ENCODE results near the gene MED4. TPM values are rescaled to one million over a fixed set of nuclear protein-coding genes. Genes with fewer than 3 reads are reported as not detected.

The MED4 gene
- total RNA-seq, 2 experiments from 2014 or later, result 48.9 to 56.1 TPM

DNA sequence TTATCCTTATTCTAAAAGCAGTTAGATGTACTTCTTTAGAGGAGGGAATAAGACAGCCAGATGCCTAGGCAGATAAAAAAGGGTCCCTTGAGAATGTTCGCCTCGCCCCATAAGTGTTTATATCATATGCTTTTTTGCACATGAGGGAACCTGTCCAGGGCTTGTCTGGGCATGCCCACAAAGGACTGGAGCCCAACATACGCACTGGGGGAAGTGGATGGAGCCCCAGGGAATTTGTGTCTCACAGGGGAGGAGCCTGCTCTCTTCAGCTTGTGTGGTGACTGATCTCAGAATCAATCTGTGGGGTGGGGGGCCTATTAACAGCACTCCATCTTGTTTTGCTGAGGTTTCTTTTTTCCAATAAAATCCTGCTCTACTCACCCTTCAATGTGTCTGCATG lies 22.6 kb downstream of the MED4 start:
- Mint-ChIP-seq H3K9me3 (no peaks in the 10 kb centered on the region), H3K4me1 (ENCODE audit: low read depth) (no peaks in the 10 kb centered on the region), H3K27ac (no peak overlapping the region), H3K4me3 (no peak overlapping the region), H3K36me3 (ENCODE audit: low read depth) (peaks cover 100% of the 10 kb centered on the region), H3K27me3 (no peaks in the 10 kb centered on the region)
- Histone ChIP-seq H3K27me3 (ENCODE audit: control insufficient read depth in 1 of 2, insufficient read depth in 2 of 2, low read length in 2 of 2) (no peaks in the 10 kb centered on the region), H3K27ac (ENCODE audit: low read depth in 1 of 2, low read length in 2 of 2) (no peak overlapping the region), H3K4me3 (ENCODE audit: low read length) (no peak overlapping the region), H3K36me3 (ENCODE audit: insufficient read depth, low read length) (peaks cover 79% of the 10 kb centered on the region), H3K9me3 (ENCODE audit: control insufficient read depth in 1 of 2, insufficient read depth in 1 of 2, low read length in 2 of 2) (peaks cover 0 to 35% of the 10 kb centered on the region in 2 experiments), H3K4me1 (ENCODE audit: insufficient read depth, low read length) (no peaks in the 10 kb centered on the region)
- no peak for ATAC-seq (ENCODE audit: poor library complexity)
- intact Hi-C loops (cut with DNase I, micrococcal nuclease), result no loop called here
- DNase-seq, result no peak
- ChIA-PET POLR2A (no interaction called here), CTCF (no interaction called here)
- TF ChIP-seq CTCF (IDR thresholded peaks at IDR 0.05), result no peak

DNA sequence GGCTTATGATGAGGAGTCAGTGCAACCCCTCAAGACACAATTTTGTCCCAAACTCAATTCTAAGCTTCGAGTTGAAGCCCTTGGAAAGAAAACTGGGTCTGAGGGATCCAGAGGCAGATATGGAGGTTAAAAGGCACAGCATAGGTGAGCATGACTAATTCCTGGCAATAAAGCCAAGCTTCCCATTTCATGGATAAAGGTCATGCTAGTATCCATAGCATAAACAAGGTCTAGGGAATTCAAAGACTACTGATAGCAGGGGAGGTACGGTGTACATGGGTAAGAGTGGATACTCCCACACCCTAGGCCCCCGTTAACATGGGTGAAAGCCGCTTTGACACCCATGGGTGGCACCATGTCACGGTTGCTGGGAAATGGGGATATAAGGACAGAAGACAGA lies 24.0 kb downstream of the MED4 start:
- CTCF ChIA-PET, result interaction anchor here (1.2 kb wide), 1 partner anchor 33 kb away, joined by 5 read pairs; the partner anchor contains the start of gene NUDT15
- peaks cover 77% of the 10 kb centered on the region for H3K36me3 ChIP-seq (ENCODE audit: insufficient read depth, low read length)

DNA sequence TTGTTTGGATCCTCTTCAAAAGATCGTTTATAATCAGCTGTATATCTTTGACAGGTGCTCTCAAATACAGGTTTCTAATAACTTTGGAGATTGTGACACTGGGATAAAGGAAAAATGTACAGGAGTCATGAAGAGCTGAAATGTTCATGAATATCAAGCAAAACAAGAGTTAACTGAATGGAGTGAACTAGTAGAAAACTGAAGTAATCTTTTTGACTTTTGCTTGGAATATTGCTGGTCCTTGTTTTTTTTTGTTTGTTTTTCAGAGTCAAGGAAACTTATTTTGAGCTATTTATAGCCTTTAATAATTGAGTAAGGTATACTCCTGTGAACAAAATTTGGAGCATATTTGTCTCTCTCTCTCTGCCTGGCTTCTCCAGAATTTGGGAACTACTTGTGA lies 25.3 kb downstream of the MED4 start:
- H3K27me3 ChIP-seq (ENCODE audit: control insufficient read depth in 1 of 2, insufficient read depth in 2 of 2, low read length in 2 of 2), result no peaks in the 10 kb centered on the region
- peaks cover 0 to 35% of the 10 kb centered on the region in 2 experiments for H3K9me3 ChIP-seq (ENCODE audit: control insufficient read depth in 1 of 2, insufficient read depth in 1 of 2, low read length in 2 of 2)
- no peak overlapping the region for H3K4me3 ChIP-seq (ENCODE audit: low read length)
- DNase-seq (no peak), ATAC-seq (ENCODE audit: poor library complexity) (no peak)
- no peaks in the 10 kb centered on the region for H3K9me3 Mint-ChIP-seq
- H3K4me1 ChIP-seq (ENCODE audit: insufficient read depth, low read length), result no peaks in the 10 kb centered on the region
- TF ChIP-seq CTCF (IDR thresholded peaks at IDR 0.05), result no peak
- no peaks in the 10 kb centered on the region for H3K4me1 Mint-ChIP-seq (ENCODE audit: low read depth)
- intact Hi-C loops (cut with DNase I, micrococcal nuclease), result no loop called here
- H3K36me3 Mint-ChIP-seq (ENCODE audit: low read depth), result peaks cover 99% of the 10 kb centered on the region
- no peak overlapping the region for H3K27ac Mint-ChIP-seq
- peaks cover 66% of the 10 kb centered on the region for H3K36me3 ChIP-seq (ENCODE audit: insufficient read depth, low read length)
- no peak overlapping the region for H3K27ac ChIP-seq (ENCODE audit: low read depth in 1 of 2, low read length in 2 of 2)
- no peaks in the 10 kb centered on the region for H3K27me3 Mint-ChIP-seq
- no peak overlapping the region for H3K4me3 Mint-ChIP-seq
- ChIA-PET POLR2A (no interaction called here), CTCF (interaction anchor here (1.2 kb wide), 1 partner anchor 32 kb away, joined by 5 read pairs; the partner anchor contains the start of gene NUDT15)

More for the DNA sequence above, 24.0 kb downstream of the MED4 start:
- Histone ChIP-seq H3K27me3 (ENCODE audit: control insufficient read depth in 1 of 2, insufficient read depth in 2 of 2, low read length in 2 of 2) (no peaks in the 10 kb centered on the region), H3K27ac (ENCODE audit: low read depth in 1 of 2, low read length in 2 of 2) (no peak overlapping the region), H3K9me3 (ENCODE audit: control insufficient read depth in 1 of 2, insufficient read depth in 1 of 2, low read length in 2 of 2) (peaks cover 0 to 35% of the 10 kb centered on the region in 2 experiments), H3K4me1 (ENCODE audit: insufficient read depth, low read length) (no peaks in the 10 kb centered on the region), H3K4me3 (ENCODE audit: low read length) (no peak overlapping the region)
- ATAC-seq (ENCODE audit: poor library complexity) (no peak), DNase-seq (no peak)
- Mint-ChIP-seq H3K36me3 (ENCODE audit: low read depth) (peaks cover 100% of the 10 kb centered on the region), H3K27ac (no peak overlapping the region), H3K9me3 (no peaks in the 10 kb centered on the region), H3K4me1 (ENCODE audit: low read depth) (no peaks in the 10 kb centered on the region), H3K4me3 (no peak overlapping the region), H3K27me3 (no peaks in the 10 kb centered on the region)
- TF ChIP-seq CTCF (IDR thresholded peaks at IDR 0.05), result no peak
- POLR2A ChIA-PET, result no interaction called here
- intact Hi-C loops (cut with DNase I, micrococcal nuclease), result no loop called here
